Glutamatergic neuron (in vitro differentiated cells): ENCODE measurements around the gene HRAS. TPM values are rescaled to one million over a fixed set of nuclear protein-coding genes. Genes with fewer than 3 reads are reported as not detected.

Experiments
- DNase-seq: peaks from one replicate; pipeline ENCODE4 v3.0.0; 2022
- H3K27ac Mint-ChIP-seq: one replicate; pipeline ENCODE4 v1.8.0; 2020; ENCODE audit warnings: mild to moderate bottlenecking, mixed read lengths, inconsistent platforms; ENCODE audit not compliant: unreplicated experiment
- H3K27me3 Mint-ChIP-seq: one replicate; pipeline ENCODE4 v1.8.0; 2020; ENCODE audit warnings: mild to moderate bottlenecking, moderate library complexity, mixed read lengths, inconsistent platforms; ENCODE audit not compliant: unreplicated experiment
- H3K36me3 Mint-ChIP-seq: one replicate; pipeline ENCODE4 v1.8.0; 2020; ENCODE audit warnings: mild to moderate bottlenecking, mixed read lengths, inconsistent platforms; ENCODE audit not compliant: unreplicated experiment
- H3K4me1 Mint-ChIP-seq: one replicate; pipeline ENCODE4 v1.8.0; 2020; ENCODE audit warnings: mild to moderate bottlenecking, low read depth, mixed read lengths, inconsistent platforms; ENCODE audit not compliant: unreplicated experiment
- H3K4me3 Mint-ChIP-seq: one replicate; pipeline ENCODE4 v1.8.0; 2020; ENCODE audit warnings: mild to moderate bottlenecking, mixed read lengths, inconsistent platforms; ENCODE audit not compliant: unreplicated experiment
- H3K9me3 Mint-ChIP-seq: one replicate; pipeline ENCODE4 v1.8.0; 2020; ENCODE audit warnings: mild to moderate bottlenecking, moderate library complexity, mixed read lengths, inconsistent platforms; ENCODE audit not compliant: unreplicated experiment
- CTCF ChIP-seq: fragments of 200-600 bp; sonication (generic); IDR thresholded peaks from one replicate; pipeline ENCODE4 v1.5.0; 2021; ENCODE audit not compliant: partially characterized antibody, unreplicated experiment
- total RNA-seq: library from RNA; stranded (reverse); fragmentation: NEBNext Ultra II Directional; extraction: Animal tissue kit (Norgen Biotek cat#: 25700); gene quantifications from one replicate; pipeline ENCODE4 v1.2.1, GENCODE V29; 2021; ENCODE audit not compliant: unreplicated experiment

The HRAS gene
- total RNA-seq, 1 donor from 2014 or later: 140 TPM

- peak within 1 kb of the TSS; percentile 83 for H3K27ac Mint-ChIP-seq
Measured at GRCh38 chr11:536841-537621, 1.7 kb upstream of the HRAS start, which contains the start of gene LRRC56. TSS of gene LRRC56 (plus strand) at chr11:537527. CDS start at chr11:540685, 3,158 bp downstream.

GRCh38 chr11:535210-535518 lies 212 bp downstream of the HRAS start:
- Mint-ChIP-seq H3K4me3 (no peak overlapping the region), H3K4me1 (no peaks in the 10 kb centered on the region), H3K36me3 (no peaks in the 10 kb centered on the region), H3K9me3 (peaks cover 5% of the 10 kb centered on the region), H3K27ac (no peak overlapping the region), H3K27me3 (peaks cover 4% of the 10 kb centered on the region)
- TF ChIP-seq CTCF: no peak
- DNase-seq: no peak

More at GRCh38 chr11:536841-537621, 1.7 kb upstream of the HRAS start, which contains the start of gene LRRC56:
- H3K4me3 Mint-ChIP-seq: peak within 1 kb of the TSS; percentile 92
- no peak for TF ChIP-seq CTCF
- peaks cover 4% of the 10 kb centered on the region for H3K27me3 Mint-ChIP-seq
- no peaks in the 10 kb centered on the region for H3K36me3 Mint-ChIP-seq
- peaks cover 5% of the 10 kb centered on the region for H3K9me3 Mint-ChIP-seq
- DNase-seq: peak; percentile 76
- no peaks in the 10 kb centered on the region for H3K4me1 Mint-ChIP-seq

GRCh38 chr11:534396-535209 lies 773 bp downstream of the HRAS start:
- peaks cover 4% of the 10 kb centered on the region for H3K27me3 Mint-ChIP-seq
- TF ChIP-seq CTCF: no peak

GRCh38 chr11:533586-534395 lies 1.6 kb downstream of the HRAS start:
- H3K36me3 Mint-ChIP-seq: no peaks in the 10 kb centered on the region
- no peak overlapping the region for H3K27ac Mint-ChIP-seq
- no peak overlapping the region for H3K4me3 Mint-ChIP-seq
- H3K27me3 Mint-ChIP-seq: peaks cover 4% of the 10 kb centered on the region
- peaks cover 2% of the 10 kb centered on the region for H3K4me1 Mint-ChIP-seq
- DNase-seq: no peak
- TF ChIP-seq CTCF: no peak
- peaks cover 5% of the 10 kb centered on the region for H3K9me3 Mint-ChIP-seq

More at GRCh38 chr11:534396-535209, 773 bp downstream of the HRAS start:
- peak overlapping the region; percentile 64 for H3K4me3 Mint-ChIP-seq
- DNase-seq: no peak
- peaks cover 5% of the 10 kb centered on the region for H3K9me3 Mint-ChIP-seq
- no peaks in the 10 kb centered on the region for H3K4me1 Mint-ChIP-seq
- H3K36me3 Mint-ChIP-seq: no peaks in the 10 kb centered on the region
- H3K27ac Mint-ChIP-seq: no peak overlapping the region
